ENCODE data around the gene LRRIQ4.

The LRRIQ4 gene

DNA sequence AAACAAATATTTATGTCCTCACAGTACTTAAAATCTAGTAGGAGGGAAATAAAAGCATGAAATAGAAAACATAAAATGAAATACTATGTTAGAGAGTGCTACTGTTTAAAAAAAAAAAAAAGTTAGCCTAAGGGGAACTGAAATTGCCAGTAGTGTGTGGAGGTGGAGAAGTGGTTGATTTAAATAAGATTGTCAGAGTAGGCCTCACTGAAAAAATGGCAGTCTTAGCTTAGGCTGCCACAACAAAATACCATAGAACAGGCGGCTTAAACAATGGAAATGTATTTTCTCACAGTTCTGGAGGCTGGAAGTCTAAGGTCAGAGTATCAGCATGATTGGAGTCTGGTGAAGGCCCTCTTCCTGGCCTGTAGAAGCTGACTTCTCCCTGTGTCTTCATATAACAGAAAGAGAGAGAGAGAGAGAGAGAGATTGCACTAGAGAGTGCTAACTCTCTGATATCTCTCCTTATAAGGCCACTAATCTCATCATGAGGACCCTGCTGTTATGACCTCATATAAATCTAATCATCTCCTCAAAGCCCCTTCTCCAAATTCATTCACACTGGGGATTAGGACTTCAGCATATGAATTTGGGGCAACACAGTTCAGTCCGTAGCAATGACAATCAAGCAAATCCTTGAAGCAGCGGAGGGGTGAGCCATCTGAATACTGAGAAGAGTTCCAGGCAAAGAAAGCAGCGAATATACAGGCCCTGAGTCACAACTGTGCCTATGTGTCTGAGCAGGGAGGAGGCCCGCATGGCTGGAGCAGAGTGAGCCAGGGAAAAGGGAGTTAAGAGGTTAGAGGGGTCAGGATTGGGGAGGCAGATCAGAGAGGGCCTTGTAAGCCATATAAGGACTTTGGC, 23.6 kb downstream of the LRRIQ4 start (continued):
- TF ChIP-seq, protein P1, sequence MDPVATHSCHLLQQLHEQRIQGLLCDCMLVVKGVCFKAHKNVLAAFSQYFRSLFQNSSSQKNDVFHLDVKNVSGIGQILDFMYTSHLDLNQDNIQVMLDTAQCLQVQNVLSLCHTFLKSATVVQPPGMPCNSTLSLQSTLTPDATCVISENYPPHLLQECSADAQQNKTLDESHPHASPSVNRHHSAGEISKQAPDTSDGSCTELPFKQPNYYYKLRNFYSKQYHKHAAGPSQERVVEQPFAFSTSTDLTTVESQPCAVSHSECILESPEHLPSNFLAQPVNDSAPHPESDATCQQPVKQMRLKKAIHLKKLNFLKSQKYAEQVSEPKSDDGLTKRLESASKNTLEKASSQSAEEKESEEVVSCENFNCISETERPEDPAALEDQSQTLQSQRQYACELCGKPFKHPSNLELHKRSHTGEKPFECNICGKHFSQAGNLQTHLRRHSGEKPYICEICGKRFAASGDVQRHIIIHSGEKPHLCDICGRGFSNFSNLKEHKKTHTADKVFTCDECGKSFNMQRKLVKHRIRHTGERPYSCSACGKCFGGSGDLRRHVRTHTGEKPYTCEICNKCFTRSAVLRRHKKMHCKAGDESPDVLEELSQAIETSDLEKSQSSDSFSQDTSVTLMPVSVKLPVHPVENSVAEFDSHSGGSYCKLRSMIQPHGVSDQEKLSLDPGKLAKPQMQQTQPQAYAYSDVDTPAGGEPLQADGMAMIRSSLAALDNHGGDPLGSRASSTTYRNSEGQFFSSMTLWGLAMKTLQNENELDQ (tag by site-specific recombination; IDR thresholded peaks at IDR 0.05; ENCODE audit: low read depth) = no peak
- no peak for TF ChIP-seq ZNF48 (tag by site-specific recombination; IDR thresholded peaks at IDR 0.05)
- TF ChIP-seq, protein P2, sequence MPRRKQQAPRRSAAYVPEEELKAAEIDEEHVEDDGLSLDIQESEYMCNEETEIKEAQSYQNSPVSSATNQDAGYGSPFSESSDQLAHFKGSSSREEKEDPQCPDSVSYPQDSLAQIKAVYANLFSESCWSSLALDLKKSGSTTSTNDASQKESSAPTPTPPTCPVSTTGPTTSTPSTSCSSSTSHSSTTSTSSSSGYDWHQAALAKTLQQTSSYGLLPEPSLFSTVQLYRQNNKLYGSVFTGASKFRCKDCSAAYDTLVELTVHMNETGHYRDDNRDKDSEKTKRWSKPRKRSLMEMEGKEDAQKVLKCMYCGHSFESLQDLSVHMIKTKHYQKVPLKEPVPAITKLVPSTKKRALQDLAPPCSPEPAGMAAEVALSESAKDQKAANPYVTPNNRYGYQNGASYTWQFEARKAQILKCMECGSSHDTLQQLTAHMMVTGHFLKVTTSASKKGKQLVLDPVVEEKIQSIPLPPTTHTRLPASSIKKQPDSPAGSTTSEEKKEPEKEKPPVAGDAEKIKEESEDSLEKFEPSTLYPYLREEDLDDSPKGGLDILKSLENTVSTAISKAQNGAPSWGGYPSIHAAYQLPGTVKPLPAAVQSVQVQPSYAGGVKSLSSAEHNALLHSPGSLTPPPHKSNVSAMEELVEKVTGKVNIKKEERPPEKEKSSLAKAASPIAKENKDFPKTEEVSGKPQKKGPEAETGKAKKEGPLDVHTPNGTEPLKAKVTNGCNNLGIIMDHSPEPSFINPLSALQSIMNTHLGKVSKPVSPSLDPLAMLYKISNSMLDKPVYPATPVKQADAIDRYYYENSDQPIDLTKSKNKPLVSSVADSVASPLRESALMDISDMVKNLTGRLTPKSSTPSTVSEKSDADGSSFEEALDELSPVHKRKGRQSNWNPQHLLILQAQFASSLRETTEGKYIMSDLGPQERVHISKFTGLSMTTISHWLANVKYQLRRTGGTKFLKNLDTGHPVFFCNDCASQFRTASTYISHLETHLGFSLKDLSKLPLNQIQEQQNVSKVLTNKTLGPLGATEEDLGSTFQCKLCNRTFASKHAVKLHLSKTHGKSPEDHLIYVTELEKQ (tag by site-specific recombination; IDR thresholded peaks at IDR 0.05; ENCODE audit: borderline replicate concordance) = no peak

- Histone ChIP-seq H3K9me3 (ENCODE audit: control insufficient read depth, insufficient read depth, low read depth, low read length) (no peaks in the 10 kb centered on the region), H3K4me3 (ENCODE audit: low read depth, low read length) (no peak overlapping the region), H3K4me1 (ENCODE audit: control insufficient read depth, insufficient read depth, low read length) (no peaks in the 10 kb centered on the region), H3K27ac (ENCODE audit: extremely low read depth, low read depth, low read length) (no peak overlapping the region), H3K36me3 (ENCODE audit: control insufficient read depth in 2 of 2, insufficient read depth in 1 of 2, low read length in 2 of 2) (no peaks in the 10 kb centered on the region)
- TF ChIP-seq ZNF214 (tag by site-specific recombination; IDR thresholded peaks at IDR 0.05; ENCODE audit: borderline replicate concordance) (no peak), ZNF211 (tag by site-specific recombination; IDR thresholded peaks at IDR 0.05; ENCODE audit: low read depth) (no peak), ZNF354C (tag by site-specific recombination; IDR thresholded peaks at IDR 0.05; ENCODE audit: borderline replicate concordance, low read depth) (no peak), SCRT2 (tag by site-specific recombination; IDR thresholded peaks at IDR 0.05) (no peak), PRDM4 (tag by site-specific recombination; IDR thresholded peaks at IDR 0.05) (no peak), ZNF510 (tag by site-specific recombination; IDR thresholded peaks at IDR 0.05; ENCODE audit: insufficient replicate concordance) (no peak), SP2 (tag by site-specific recombination; IDR thresholded peaks at IDR 0.05) (no peak), ZNF521 (tag by site-specific recombination; IDR thresholded peaks at IDR 0.05) (no peak), GLI4 (tag by site-specific recombination; IDR thresholded peaks at IDR 0.05) (no peak), SALL2 (tag by site-specific recombination; IDR thresholded peaks at IDR 0.05; ENCODE audit: borderline replicate concordance) (no peak), ZNF280C (tag by site-specific recombination; IDR thresholded peaks at IDR 0.05) (no peak), ZNF223 (tag by site-specific recombination; IDR thresholded peaks at IDR 0.05) (no peak), ZNF169 (tag by site-specific recombination; IDR thresholded peaks at IDR 0.05) (no peak), ZNF394 (tag by site-specific recombination; IDR thresholded peaks at IDR 0.05; ENCODE audit: borderline replicate concordance) (no peak), ZNF274 (IDR thresholded peaks at IDR 0.05; ENCODE audit: low read length) (no peak), ZNF274 (tag by site-specific recombination; IDR thresholded peaks at IDR 0.05; ENCODE audit: borderline replicate concordance) (no peak), ZNF792 (tag by site-specific recombination; IDR thresholded peaks at IDR 0.05) (no peak), ZNF558 (tag by site-specific recombination; IDR thresholded peaks at IDR 0.05) (no peak)
- TF ChIP-seq, protein P3, sequence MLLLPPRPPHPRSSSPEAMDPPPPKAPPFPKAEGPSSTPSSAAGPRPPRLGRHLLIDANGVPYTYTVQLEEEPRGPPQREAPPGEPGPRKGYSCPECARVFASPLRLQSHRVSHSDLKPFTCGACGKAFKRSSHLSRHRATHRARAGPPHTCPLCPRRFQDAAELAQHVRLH (tag by site-specific recombination; IDR thresholded peaks at IDR 0.05) = no peak
- ChIA-PET POLR2A (no interaction called here), CTCF (no interaction called here)
Observed at GRCh38 chr3:169836942-169837275, 24.2 kb downstream of the LRRIQ4 start.

Measured in HEK293 (cell line).